GM18519 (cell line): ENCODE data around the gene GLI3.

Source experiments
- ATAC-seq: cut with Tn5 transposase; IDR thresholded peaks from one replicate; pipeline ENCODE4 v1.9.1; 2021; ENCODE audit warnings: mild to moderate bottlenecking, moderate library complexity; ENCODE audit not compliant: unreplicated experiment, low FRiP score

Gene GLI3

GRCh38 chr7:42237811-42238541, 967 bp upstream of the GLI3 start:
- no peak for ATAC-seq

GRCh38 chr7:42236266-42236975, 588 bp downstream of the GLI3 start:
- ATAC-seq, result peak; percentile 11

GRCh38 chr7:42235741-42236161, 1.3 kb downstream of the GLI3 start:
- ATAC-seq, result no peak

GRCh38 chr7:42234736-42235135, 2.3 kb downstream of the GLI3 start:
- no peak for ATAC-seq

- ATAC-seq, result no peak
Measured at GRCh38 chr7:42233695-42234331, 3.2 kb downstream of the GLI3 start.

GRCh38 chr7:42233171-42233570, 3.8 kb downstream of the GLI3 start:
- ATAC-seq, result no peak

GRCh38 chr7:42232275-42232674, 4.7 kb downstream of the GLI3 start:
- no peak for ATAC-seq

- ATAC-seq, result no peak
Measured at GRCh38 chr7:42231043-42231787, 5.8 kb downstream of the GLI3 start.

- ATAC-seq, result peak; percentile 8
Measured at GRCh38 chr7:42227936-42228591, 8.9 kb downstream of the GLI3 start.

GRCh38 chr7:42227541-42227935, 9.5 kb downstream of the GLI3 start:
- peak; percentile 78 for ATAC-seq

GRCh38 chr7:42227021-42227420, 10.0 kb downstream of the GLI3 start:
- no peak for ATAC-seq

GRCh38 chr7:42226354-42226941, 10.6 kb downstream of the GLI3 start:
- ATAC-seq, result no peak

GRCh38 chr7:42224391-42225003, 12.5 kb downstream of the GLI3 start:
- no peak for ATAC-seq

- no peak for ATAC-seq
Measured at GRCh38 chr7:42222891-42223290, 14.1 kb downstream of the GLI3 start.

- no peak for ATAC-seq
Measured at GRCh38 chr7:42222125-42222524, 14.9 kb downstream of the GLI3 start.

GRCh38 chr7:42221304-42221703, 15.7 kb downstream of the GLI3 start:
- no peak for ATAC-seq

- no peak for ATAC-seq
Measured at GRCh38 chr7:42219447-42219846, 17.6 kb downstream of the GLI3 start.

- no peak for ATAC-seq
Measured at GRCh38 chr7:42218248-42218647, 18.8 kb downstream of the GLI3 start.

- ATAC-seq, result no peak
Measured at GRCh38 chr7:42217548-42217947, 19.5 kb downstream of the GLI3 start.

GRCh38 chr7:42217053-42217452, 20.0 kb downstream of the GLI3 start:
- no peak for ATAC-seq
